K562 (cell line): ENCODE results near the gene RAI14. TPM values are rescaled to one million over a fixed set of nuclear protein-coding genes. Genes with fewer than 3 reads are reported as not detected.

Experiments
- ATAC-seq: fragments of 200-7000 bp; cut with Tn5 transposase; 3 replicates; pipeline ENCODE4 v1.9.1; 2020; ENCODE audit warnings: moderate library complexity
- BruUV-seq: library from RNA; stranded (reverse); fragments of 400-500 nt; replicated peaks from 2 replicates; lab custom pipeline; 2021; lab: Mats Ljungman, UMichigan
- CTCF ChIA-PET: fragments of 300-600 bp; formaldehyde crosslinking; extraction: SDS; loops from one replicate; lab custom pipeline; 2021; ENCODE audit warnings: low intra/inter-chr PET ratio; lab: Yijun Ruan, JAX
- POLR2A ChIA-PET: fragments of 300-600, 350-650 bp; sonication (Branson Sonifier 250); formaldehyde crosslinking; extraction: SDS; loops from one replicate; lab custom pipeline; 2021; ENCODE audit warnings: antibody characterized with exemption, inconsistent platforms; lab: Yijun Ruan, JAX
- DNase-seq, 4 experiments: peaks; one replicate each; pipeline versions ENCODE4 v3.0.0 to v3.0.0-alpha.2; 2011 to 2018; ENCODE audit warnings: low spot score in 3 of 4, mixed read lengths in 3 of 4; ENCODE audit errors: extremely low read depth in 1 of 4
- FAIRE-seq: peaks from 2 replicates; lab custom pipeline; 2011; peaks lifted over from hg19 to GRCh38; lab: Jason Lieb, UNC
- H2AFZ ChIP-seq: 2 replicates; pipeline ENCODE4 v1.6.0; 2011; ENCODE audit warnings: low read depth, low read length, control low read depth, inconsistent platforms
- H3K27ac ChIP-seq: fragments of 200-600 bp; 3 replicates; pipeline ENCODE4 v1.8.0; 2011; ENCODE audit warnings: low read depth, mild to moderate bottlenecking, control low read depth, inconsistent platforms, low read length, moderate library complexity, mixed read lengths; ENCODE audit errors: extremely low read depth
- H3K27me3 ChIP-seq, 2 experiments: fragments of 300-600 bp in 1 of 2; 2 replicates in 1 of 2; 3 replicates in 1 of 2; pipeline versions ENCODE4 v1.6.0 to v1.8.0; 2011; ENCODE audit warnings: inconsistent platforms in 2 of 2, low read length in 2 of 2, mild to moderate bottlenecking in 1 of 2, mixed read lengths in 1 of 2, moderate library complexity in 1 of 2; ENCODE audit not compliant: control insufficient read depth in 2 of 2, insufficient read depth in 2 of 2
- H3K36me3 ChIP-seq: fragments of 300-600 bp; 3 replicates; pipeline ENCODE4 v1.8.0; 2011; ENCODE audit warnings: mild to moderate bottlenecking, low read length, inconsistent platforms; ENCODE audit not compliant: control insufficient read depth, insufficient read depth
- H3K4me1 ChIP-seq, 2 experiments: fragments of 200-600 bp in 1 of 2; replicated peaks in 1 of 2; 2 replicates in 1 of 2; 3 replicates in 1 of 2; pipeline versions ENCODE4 v1.5.1 to v1.8.0; 2011; ENCODE audit warnings: inconsistent platforms in 2 of 2, low read length in 2 of 2, mild to moderate bottlenecking in 1 of 2, mixed read lengths in 1 of 2, moderate library complexity in 1 of 2; ENCODE audit not compliant: control insufficient read depth in 2 of 2, insufficient read depth in 2 of 2
- H3K4me2 ChIP-seq: 2 replicates; pipeline ENCODE4 v1.6.1; 2011; ENCODE audit warnings: low read length, control low read depth, inconsistent platforms, mixed read lengths; ENCODE audit not compliant: insufficient read depth
- H3K4me3 ChIP-seq: fragments of 200-600 bp; sonication (generic), shearing (Covaris generic); 2 replicates; pipeline ENCODE4 v1.5.1; 2016; ENCODE audit warnings: control low read depth, inconsistent platforms
- H3K79me2 ChIP-seq: fragments of 200-600 bp; 3 replicates; pipeline ENCODE4 v1.8.0; 2011; ENCODE audit warnings: low read length, inconsistent platforms; ENCODE audit not compliant: control insufficient read depth, insufficient read depth
- H3K9ac ChIP-seq, 2 experiments: 2 replicates each; pipeline versions ENCODE4 v1.6.0 to v1.6.1; 2011; ENCODE audit warnings: low read depth in 2 of 2, low read length in 2 of 2, control low read depth in 1 of 2, inconsistent platforms in 1 of 2, mild to moderate bottlenecking in 1 of 2, mixed read lengths in 1 of 2; ENCODE audit not compliant: insufficient read depth in 1 of 2
- H3K9me1 ChIP-seq: one replicate; pipeline ENCODE4 v1.6.0; 2011; ENCODE audit warnings: inconsistent platforms, mild to moderate bottlenecking, low read length, moderate library complexity; ENCODE audit not compliant: control insufficient read depth, insufficient read depth
- H3K9me3 ChIP-seq: replicated peaks from 2 replicates; pipeline ENCODE4 v1.5.1; 2011; ENCODE audit warnings: low read depth, low read length, inconsistent platforms; ENCODE audit not compliant: control insufficient read depth, insufficient read depth
- H4K20me1 ChIP-seq: replicated peaks from 2 replicates; pipeline ENCODE4 v1.6.1; 2011; ENCODE audit warnings: low read length, inconsistent platforms, mixed read lengths; ENCODE audit not compliant: control insufficient read depth, insufficient read depth
- CHD4 ChIP-seq: fragments of 200-600 bp; sonication (generic); IDR thresholded peaks from 3 replicates; pipeline ENCODE4 v1.6.1; 2012; ENCODE audit warnings: low read depth, mild to moderate bottlenecking, mixed read lengths, low read length, inconsistent platforms; ENCODE audit not compliant: insufficient read depth, insufficient replicate concordance, poor library complexity, severe bottlenecking
- HSF4 ChIP-seq: fragments of 250-450 bp; sonication (Bioruptor Pico); IDR thresholded peaks from 2 replicates; pipeline ENCODE4 v2.1.2; 2022; ENCODE audit warnings: mild to moderate bottlenecking, moderate library complexity, borderline replicate concordance
- LARP7 ChIP-seq: fragments of 450-650 bp; IDR thresholded peaks from 2 replicates; pipeline ENCODE4 v1.6.1; 2016
- NFRKB ChIP-seq: fragments of 450-650 bp; IDR thresholded peaks from 2 replicates; pipeline ENCODE4 v1.6.1; 2016; ENCODE audit warnings: low read depth
- TAF1 ChIP-seq: IDR thresholded peaks from 2 replicates; pipeline ENCODE4 v1.6.1; 2011; ENCODE audit warnings: mild to moderate bottlenecking, low read length, moderate library complexity; ENCODE audit not compliant: insufficient read depth, control insufficient read depth, severe bottlenecking; ENCODE audit errors: extremely low read depth
- WGBS: fragments of 100-300 bp; shearing (Covaris generic); methylation state at CpG from one replicate; pipeline ENCODE4 v1.1.6; 2016; ENCODE audit warnings: low coverage, mixed read lengths; ENCODE audit not compliant: insufficient coverage; ENCODE audit errors: missing lambda C conversion rate; 5-methylcytosine and 5-hydroxymethylcytosine counted together
- in situ Hi-C: fragments of 300-500 bp; cut with MboI; formaldehyde crosslinking; loops from 4 replicates; pipeline ENCODE4 v1.15.0; 2018; ENCODE audit warnings: inconsistent platforms, mixed read lengths
- intact Hi-C: fragments of 100-400 bp; cut with micrococcal nuclease; formaldehyde crosslinking; loops from 2 replicates; pipeline ENCODE4 v1.14.2; 2022
- polyA plus RNA-seq, 8 experiments: library from polyadenylated mRNA; depleted of rRNA in 4 of 8; stranded (reverse) in 5 of 8; unstranded in 3 of 8; fragments of >200 nt; fragmentation: Nextera tagmentation in 2 of 8; fragmentation: Illumina TruSeq in 1 of 8; extraction: Ambion mirVana in 2 of 8; extraction: Trizol in 1 of 8; gene quantifications; 2 replicates each; pipeline versions ENCODE4 v1.2.1 to v1.2.3, GENCODE V29; 2011 to 2014; ENCODE audit warnings: inconsistent platforms in 1 of 8, missing spikeins in 1 of 8
- total RNA-seq, 7 experiments: library from RNA; depleted of rRNA in 6 of 7; stranded (reverse); fragments of >200 nt in 6 of 7; fragmentation: Illumina TruSeq in 2 of 7; extraction: Trizol in 2 of 7; gene quantifications; 2 replicates each; pipeline versions ENCODE4 v1.2.1 to v1.2.3, GENCODE V29; 2011 to 2021; ENCODE audit warnings: low replicate concordance in 1 of 7
- TF ChIP-seq, protein P1 (sequence below): fragments of 450-650 bp; formaldehyde crosslinking; IDR thresholded peaks from 2 replicates; pipeline ENCODE4 v1.4.0; 2020; ENCODE audit warnings: mild to moderate bottlenecking, mixed read lengths

RAI14 gene
- total and polyA plus RNA-seq, 9 of the 15 experiments (the other 6 are each of a cell fraction or from before 2014, with no cell fraction given) = 11.3 to 82.5 (median 34.8) TPM

DNA sequence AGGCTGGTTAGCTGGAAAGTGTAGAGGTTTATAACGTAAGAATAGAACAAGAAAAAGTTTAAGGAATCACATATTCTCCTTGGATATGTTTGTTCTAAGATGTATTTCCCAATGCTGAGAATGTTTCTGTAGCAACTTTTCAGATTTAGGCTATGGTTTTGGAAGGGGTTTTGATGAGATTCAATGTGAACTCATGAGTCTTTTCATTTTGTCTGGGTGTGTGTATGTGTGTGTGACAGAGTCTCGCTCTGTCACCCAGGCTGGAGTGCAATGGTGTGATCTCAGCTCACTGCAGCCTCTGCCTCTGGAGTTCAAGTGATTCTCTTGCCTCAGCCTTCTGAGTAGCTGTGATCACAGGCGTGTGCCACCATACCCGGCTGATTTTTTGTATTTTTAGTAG, 38.6 kb downstream of the RAI14 start:
- FAIRE-seq (peak; percentile 55), DNase-seq (no peak), ATAC-seq (peak; percentile 11; the same call in 1 of the 3 replicates)
- no peak overlapping the region for H2AFZ ChIP-seq
- H3K9me3 ChIP-seq = no peaks in the 10 kb centered on the region
- in situ Hi-C loops = no loop called here
- H4K20me1 ChIP-seq = no peaks in the 10 kb centered on the region
- CTCF ChIA-PET = no interaction called here
- peak overlapping the region; percentile 6; the same call in 1 of the 2 replicates for H3K4me2 ChIP-seq
- peaks cover 26% of the 10 kb centered on the region; the same call in 2 of the 3 replicates for H3K79me2 ChIP-seq
- H3K4me1 ChIP-seq = peaks cover 18 to 42% of the 10 kb centered on the region in 2 experiments
- H3K27me3 ChIP-seq = no peaks in the 10 kb centered on the region
- no peaks in the 10 kb centered on the region for H3K9me1 ChIP-seq
- no TSS peak for BruUV-seq
- peaks cover 14% of the 10 kb centered on the region for H3K36me3 ChIP-seq
- intact Hi-C loops = loop anchor here (5.0 kb wide), 1 partner anchor 223 kb away; the partner anchor contains the start of genes BRIX1 and RAD1
- WGBS = 79% methylated on average over 4 of the region's 4 CpGs
- H3K4me3 ChIP-seq = no peak overlapping the region
- no peak overlapping the region for H3K9ac ChIP-seq
- POLR2A ChIA-PET = interaction anchor here (1.1 to 2.0 kb wide), 3 partner anchors 8 to 234 kb away, joined by 3 to 6 read pairs (median 5); partner anchors contain the start of gene DNAJC21
- TF ChIP-seq, protein P1, sequence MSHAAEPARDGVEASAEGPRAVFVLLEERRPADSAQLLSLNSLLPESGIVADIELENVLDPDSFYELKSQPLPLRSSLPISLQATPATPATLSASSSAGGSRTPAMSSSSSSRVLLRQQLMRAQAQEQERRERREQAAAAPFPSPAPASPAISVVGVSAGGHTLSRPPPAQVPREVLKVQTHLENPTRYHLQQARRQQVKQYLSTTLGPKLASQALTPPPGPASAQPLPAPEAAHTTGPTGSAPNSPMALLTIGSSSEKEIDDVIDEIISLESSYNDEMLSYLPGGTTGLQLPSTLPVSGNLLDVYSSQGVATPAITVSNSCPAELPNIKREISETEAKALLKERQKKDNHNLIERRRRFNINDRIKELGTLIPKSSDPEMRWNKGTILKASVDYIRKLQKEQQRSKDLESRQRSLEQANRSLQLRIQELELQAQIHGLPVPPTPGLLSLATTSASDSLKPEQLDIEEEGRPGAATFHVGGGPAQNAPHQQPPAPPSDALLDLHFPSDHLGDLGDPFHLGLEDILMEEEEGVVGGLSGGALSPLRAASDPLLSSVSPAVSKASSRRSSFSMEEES = no peak
- TF ChIP-seq TAF1 (no peak), LARP7 (peak; percentile 18; the same call in 1 of the 2 replicates), CHD4 (no peak), HSF4 (no peak), NFRKB (no peak)
- peak overlapping the region; percentile 5; the same call in 2 of the 3 replicates for H3K27ac ChIP-seq
